PC-9 (cell line): ENCODE results near the gene ACTA1.

ENCODE experiments used
- EZH2 ChIP-seq: fragments of 200-600 bp; sonication (generic); IDR thresholded peaks from 2 replicates; pipeline ENCODE4 v1.8.0; 2017; ENCODE audit warnings: antibody characterized with exemption, low read depth
- TF ChIP-seq, protein P1 (sequence below): fragments of 200-600 bp; sonication (generic); conservative IDR thresholded peaks from 2 replicates; pipeline ENCODE4 v1.6.1; 2017; ENCODE audit warnings: mixed run types, antibody characterized with exemption, mild to moderate bottlenecking, moderate library complexity

GRCh38 chr1:229420224-229420623 lies 13.7 kb downstream of the ACTA1 start:
- TF ChIP-seq, protein P1, sequence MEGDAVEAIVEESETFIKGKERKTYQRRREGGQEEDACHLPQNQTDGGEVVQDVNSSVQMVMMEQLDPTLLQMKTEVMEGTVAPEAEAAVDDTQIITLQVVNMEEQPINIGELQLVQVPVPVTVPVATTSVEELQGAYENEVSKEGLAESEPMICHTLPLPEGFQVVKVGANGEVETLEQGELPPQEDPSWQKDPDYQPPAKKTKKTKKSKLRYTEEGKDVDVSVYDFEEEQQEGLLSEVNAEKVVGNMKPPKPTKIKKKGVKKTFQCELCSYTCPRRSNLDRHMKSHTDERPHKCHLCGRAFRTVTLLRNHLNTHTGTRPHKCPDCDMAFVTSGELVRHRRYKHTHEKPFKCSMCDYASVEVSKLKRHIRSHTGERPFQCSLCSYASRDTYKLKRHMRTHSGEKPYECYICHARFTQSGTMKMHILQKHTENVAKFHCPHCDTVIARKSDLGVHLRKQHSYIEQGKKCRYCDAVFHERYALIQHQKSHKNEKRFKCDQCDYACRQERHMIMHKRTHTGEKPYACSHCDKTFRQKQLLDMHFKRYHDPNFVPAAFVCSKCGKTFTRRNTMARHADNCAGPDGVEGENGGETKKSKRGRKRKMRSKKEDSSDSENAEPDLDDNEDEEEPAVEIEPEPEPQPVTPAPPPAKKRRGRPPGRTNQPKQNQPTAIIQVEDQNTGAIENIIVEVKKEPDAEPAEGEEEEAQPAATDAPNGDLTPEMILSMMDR = no peak
- no peak for TF ChIP-seq EZH2
